OCI-LY1 (cell line): ENCODE measurements around the gene PIK3C2G.

Source experiments
- H2AFZ ChIP-seq: fragments of 200-600 bp; sonication (generic), shearing (Covaris generic); 2 replicates; pipeline ENCODE4 v1.6.0; 2014; ENCODE audit warnings: antibody characterized with exemption, mild to moderate bottlenecking, low read length
- H3F3A ChIP-seq: fragments of 200-600 bp; sonication (generic), shearing (Covaris generic); 2 replicates; pipeline ENCODE4 v1.6.0; 2014; ENCODE audit warnings: mild to moderate bottlenecking, antibody characterized with exemption, low read length, moderate library complexity; ENCODE audit not compliant: insufficient read depth
- H3K27ac ChIP-seq: fragments of 200-600 bp; sonication (generic); 2 replicates; pipeline ENCODE4 v1.5.1; 2014; ENCODE audit warnings: low read length, mixed run types, mild to moderate bottlenecking, low read depth; ENCODE audit not compliant: poor library complexity, severe bottlenecking
- H3K27me3 ChIP-seq: fragments of 200-600 bp; sonication (generic); 2 replicates; pipeline ENCODE4 v1.6.0; 2014; ENCODE audit warnings: antibody characterized with exemption, mild to moderate bottlenecking, low read length, moderate library complexity; ENCODE audit not compliant: insufficient read depth
- H3K36me3 ChIP-seq: fragments of 200-600 bp; sonication (generic); 2 replicates; pipeline ENCODE4 v1.6.1; 2014; ENCODE audit warnings: mild to moderate bottlenecking, antibody characterized with exemption, low read length, moderate library complexity, mixed read lengths; ENCODE audit not compliant: insufficient read depth
- H3K4me1 ChIP-seq: fragments of 200-600 bp; sonication (generic); 2 replicates; pipeline ENCODE4 v1.5.1; 2014; ENCODE audit warnings: mild to moderate bottlenecking, low read length, moderate library complexity; ENCODE audit not compliant: insufficient read depth, severe bottlenecking
- H3K4me2 ChIP-seq: fragments of 200-600 bp; sonication (generic), shearing (Covaris generic); 2 replicates; pipeline ENCODE4 v1.6.1; 2014; ENCODE audit warnings: low read length
- H3K4me3 ChIP-seq: fragments of 200-600 bp; sonication (generic); 2 replicates; pipeline ENCODE4 v1.5.1; 2014; ENCODE audit warnings: low read length, low read depth, mild to moderate bottlenecking, mixed read lengths; ENCODE audit not compliant: poor library complexity, severe bottlenecking
- H3K79me2 ChIP-seq: fragments of 200-600 bp; shearing (Covaris generic); 2 replicates; pipeline ENCODE4 v1.6.1; 2016; ENCODE audit warnings: mixed run types, low read length, mixed read lengths; ENCODE audit not compliant: insufficient read depth
- H3K9ac ChIP-seq: fragments of 200-600 bp; sonication (generic), shearing (Covaris generic); 2 replicates; pipeline ENCODE4 v1.6.1; 2014; ENCODE audit warnings: mild to moderate bottlenecking, low read length, mixed read lengths
- H3K9me2 ChIP-seq: fragments of 200-600 bp; sonication (generic), shearing (Covaris generic); 2 replicates; pipeline ENCODE4 v1.6.1; 2014; ENCODE audit warnings: low read depth, mild to moderate bottlenecking, low read length, mixed read lengths
- H3K9me3 ChIP-seq: fragments of 200-600 bp; shearing (Covaris generic); 2 replicates; pipeline ENCODE4 v1.6.1; 2014; ENCODE audit warnings: low read length, mixed read lengths
- H4K20me1 ChIP-seq: fragments of 200-600 bp; sonication (generic), shearing (Covaris generic); 2 replicates; pipeline ENCODE4 v1.6.0; 2016; ENCODE audit warnings: mild to moderate bottlenecking, low read length; ENCODE audit not compliant: insufficient read depth
- EZH2 ChIP-seq: fragments of 200-600 bp; sonication (generic), shearing (Covaris generic); IDR thresholded peaks from 2 replicates; pipeline ENCODE4 v1.8.0; 2017; ENCODE audit warnings: borderline replicate concordance, mixed run types, mild to moderate bottlenecking, antibody characterized with exemption, low read length, moderate library complexity, mixed read lengths
- TF ChIP-seq, protein P1 (sequence below): fragments of 200-600 bp; sonication (generic), shearing (Covaris generic); IDR thresholded peaks from 2 replicates; pipeline ENCODE4 v1.5.1; 2017; ENCODE audit warnings: mild to moderate bottlenecking, antibody characterized with exemption, low read length, moderate library complexity, mixed read lengths

PIK3C2G gene

DNA sequence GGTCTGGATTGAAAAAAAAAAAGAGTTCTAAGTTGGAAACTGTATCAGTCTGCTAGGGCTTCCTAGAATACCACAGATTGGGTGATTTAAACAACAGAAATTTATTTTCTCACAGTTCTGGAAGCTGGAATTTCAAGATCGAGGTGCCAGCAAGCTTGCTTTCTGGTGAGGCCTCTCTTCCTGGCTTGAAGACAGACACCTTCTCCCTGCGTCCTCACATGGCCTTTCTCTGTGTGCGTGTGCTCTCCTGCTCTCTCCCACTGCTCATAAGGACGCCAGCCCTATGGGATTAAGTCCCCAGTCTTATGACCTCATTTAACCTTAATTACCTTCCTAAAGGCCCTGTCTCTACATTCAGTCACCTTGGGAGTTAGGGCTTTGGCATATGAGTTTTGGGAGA is 215.5 kb downstream of the PIK3C2G start:
- no peak overlapping the region for H3K27ac ChIP-seq
- H3K9me3 ChIP-seq = no peaks in the 10 kb centered on the region
- H2AFZ ChIP-seq = no peak overlapping the region
- H3K4me2 ChIP-seq = no peak overlapping the region
- no peak overlapping the region for H3K9ac ChIP-seq
- no peaks in the 10 kb centered on the region for H3K9me2 ChIP-seq
- TF ChIP-seq EZH2 = no peak
- TF ChIP-seq, protein P1, sequence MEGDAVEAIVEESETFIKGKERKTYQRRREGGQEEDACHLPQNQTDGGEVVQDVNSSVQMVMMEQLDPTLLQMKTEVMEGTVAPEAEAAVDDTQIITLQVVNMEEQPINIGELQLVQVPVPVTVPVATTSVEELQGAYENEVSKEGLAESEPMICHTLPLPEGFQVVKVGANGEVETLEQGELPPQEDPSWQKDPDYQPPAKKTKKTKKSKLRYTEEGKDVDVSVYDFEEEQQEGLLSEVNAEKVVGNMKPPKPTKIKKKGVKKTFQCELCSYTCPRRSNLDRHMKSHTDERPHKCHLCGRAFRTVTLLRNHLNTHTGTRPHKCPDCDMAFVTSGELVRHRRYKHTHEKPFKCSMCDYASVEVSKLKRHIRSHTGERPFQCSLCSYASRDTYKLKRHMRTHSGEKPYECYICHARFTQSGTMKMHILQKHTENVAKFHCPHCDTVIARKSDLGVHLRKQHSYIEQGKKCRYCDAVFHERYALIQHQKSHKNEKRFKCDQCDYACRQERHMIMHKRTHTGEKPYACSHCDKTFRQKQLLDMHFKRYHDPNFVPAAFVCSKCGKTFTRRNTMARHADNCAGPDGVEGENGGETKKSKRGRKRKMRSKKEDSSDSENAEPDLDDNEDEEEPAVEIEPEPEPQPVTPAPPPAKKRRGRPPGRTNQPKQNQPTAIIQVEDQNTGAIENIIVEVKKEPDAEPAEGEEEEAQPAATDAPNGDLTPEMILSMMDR = no peak
- H3K79me2 ChIP-seq = no peaks in the 10 kb centered on the region
- no peaks in the 10 kb centered on the region for H3K27me3 ChIP-seq
- no peaks in the 10 kb centered on the region for H3F3A ChIP-seq
- H4K20me1 ChIP-seq = no peaks in the 10 kb centered on the region
- no peak overlapping the region for H3K4me3 ChIP-seq
- no peaks in the 10 kb centered on the region for H3K36me3 ChIP-seq
- no peaks in the 10 kb centered on the region for H3K4me1 ChIP-seq

DNA sequence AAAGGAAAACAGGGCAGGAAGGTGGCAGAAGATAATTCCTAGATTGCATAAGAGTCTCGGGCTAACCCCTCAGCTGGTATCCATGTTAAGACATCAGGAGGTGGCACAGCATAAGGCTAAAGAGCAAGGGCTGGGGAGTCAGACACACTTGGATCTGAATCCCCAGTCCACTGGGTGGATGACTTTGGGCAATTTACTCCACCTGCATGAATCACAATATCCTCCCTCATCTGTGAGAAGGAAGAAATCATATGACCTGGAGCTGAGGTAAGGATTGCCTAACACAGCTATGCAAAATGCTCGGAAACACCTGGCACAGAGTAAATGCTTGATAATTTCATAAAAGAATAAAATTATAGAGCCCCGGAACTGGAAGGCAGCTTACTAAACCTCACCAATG is 217.9 kb downstream of the PIK3C2G start:
- no peak overlapping the region for H3K27ac ChIP-seq
- H3K4me3 ChIP-seq = no peak overlapping the region
- H3F3A ChIP-seq = no peaks in the 10 kb centered on the region
- no peaks in the 10 kb centered on the region for H3K9me3 ChIP-seq
- H3K4me1 ChIP-seq = no peaks in the 10 kb centered on the region
- TF ChIP-seq, protein P1 = no peak
- no peak for TF ChIP-seq EZH2
- no peaks in the 10 kb centered on the region for H3K36me3 ChIP-seq
- H3K27me3 ChIP-seq = no peaks in the 10 kb centered on the region
- H3K9me2 ChIP-seq = no peaks in the 10 kb centered on the region
- no peaks in the 10 kb centered on the region for H4K20me1 ChIP-seq
- H3K4me2 ChIP-seq = no peak overlapping the region
- H3K9ac ChIP-seq = no peak overlapping the region
- no peaks in the 10 kb centered on the region for H3K79me2 ChIP-seq
- H2AFZ ChIP-seq = no peak overlapping the region

DNA sequence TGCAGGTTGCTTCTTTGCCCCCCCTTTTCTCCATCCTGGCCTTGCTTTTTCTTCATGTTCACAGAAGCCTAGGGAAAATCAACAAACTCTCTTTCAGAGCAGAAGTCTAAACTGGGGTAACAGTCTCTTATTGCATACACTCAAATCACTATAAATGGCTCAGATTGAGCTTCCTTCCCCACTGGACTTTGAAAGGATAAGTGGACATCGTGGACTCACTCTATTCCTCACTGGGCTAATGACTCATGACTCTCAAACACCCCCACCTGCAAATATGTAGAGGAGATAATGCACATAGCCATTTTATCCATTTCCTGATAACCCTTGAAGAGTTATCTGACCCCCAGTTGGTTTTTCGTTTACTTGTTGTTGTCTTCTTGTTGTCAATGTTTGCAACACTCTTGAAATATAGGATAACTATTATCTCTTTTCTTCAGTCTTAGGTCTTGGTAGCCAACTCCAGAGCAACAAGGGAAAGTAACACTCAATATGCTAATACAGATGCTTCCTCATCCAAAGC is 221.3 kb downstream of the PIK3C2G start:
- Histone ChIP-seq H3K36me3 (no peaks in the 10 kb centered on the region), H3K9me2 (no peaks in the 10 kb centered on the region), H3K4me2 (no peak overlapping the region), H2AFZ (no peak overlapping the region), H3K9ac (no peak overlapping the region), H4K20me1 (no peaks in the 10 kb centered on the region), H3K79me2 (no peaks in the 10 kb centered on the region), H3K9me3 (no peaks in the 10 kb centered on the region), H3F3A (no peaks in the 10 kb centered on the region), H3K27me3 (no peaks in the 10 kb centered on the region), H3K4me1 (no peaks in the 10 kb centered on the region), H3K4me3 (no peak overlapping the region), H3K27ac (no peak overlapping the region)
- TF ChIP-seq, protein P1 = no peak
- no peak for TF ChIP-seq EZH2
